B cell (primary cell): ENCODE data around the gene MATN1. TPM values are rescaled to one million over a fixed set of nuclear protein-coding genes. Genes with fewer than 3 reads are reported as not detected.

Experiments used
- ATAC-seq: fragments of 200-7000 bp; cut with Tn5 transposase; one replicate; pipeline ENCODE4 v1.10.0; 2021; ENCODE audit warnings: low read depth, mild to moderate bottlenecking, moderate number of reproducible peaks, moderate library complexity
- CTCF ChIA-PET: fragments of 350-600 bp; sonication (Branson Sonifier 250); formaldehyde crosslinking; loops from one replicate; lab custom pipeline; 2021; ENCODE audit warnings: antibody characterized with exemption, inconsistent platforms; lab: Charles Lee
- POLR2A ChIA-PET: fragments of 350-600 bp; sonication (Branson Sonifier 250); formaldehyde crosslinking; loops from one replicate; lab custom pipeline; 2021; ENCODE audit warnings: antibody characterized with exemption; lab: Charles Lee
- DNase-seq: peaks from one replicate; pipeline ENCODE4 v3.0.0; 2013
- H2AFZ ChIP-seq: 2 replicates; pipeline ENCODE4 v1.6.1; 2012; ENCODE audit warnings: mild to moderate bottlenecking, low read depth, low read length; ENCODE audit not compliant: insufficient read depth, poor library complexity, severe bottlenecking
- H3K27ac ChIP-seq, 2 donors: 1 replicate in 1 of 2; 2 replicates in 1 of 2; pipeline ENCODE4 v1.5.1; 2012 to 2013; ENCODE audit warnings: low read length in 2 of 2, mild to moderate bottlenecking in 2 of 2, moderate library complexity in 1 of 2
- H3K27me3 ChIP-seq, 4 experiments: fragments of 200-600 bp in 1 of 4; sonication (generic) in 1 of 4; replicated peaks in 1 of 4; 1 replicate in 2 of 4; 2 replicates in 2 of 4; pipeline versions ENCODE4 v1.6.1 to v1.7.0; 2013 to 2016; ENCODE audit warnings: low read length in 3 of 4, mild to moderate bottlenecking in 2 of 4, mixed read lengths in 1 of 4, moderate library complexity in 1 of 4; ENCODE audit not compliant: insufficient read depth in 4 of 4, control insufficient read depth in 3 of 4; ENCODE audit errors: control extremely low read depth in 1 of 4
- H3K36me3 ChIP-seq, 2 experiments: replicated peaks in 1 of 2; 1 replicate in 1 of 2; 2 replicates in 1 of 2; pipeline versions ENCODE4 v1.6.1 to v1.7.1; 2013; ENCODE audit warnings: low read length in 1 of 2; ENCODE audit not compliant: insufficient read depth in 2 of 2, control insufficient read depth in 1 of 2; ENCODE audit errors: control extremely low read depth in 1 of 2, extremely low read depth in 1 of 2
- H3K4me1 ChIP-seq, 2 donors: fragments of 200-600 bp in 1 of 2; sonication (generic) in 1 of 2; 1 replicate in 1 of 2; 2 replicates in 1 of 2; pipeline versions ENCODE4 v1.5.1 to v1.6.1; 2013 to 2017; ENCODE audit warnings: low read length in 2 of 2; ENCODE audit not compliant: control insufficient read depth in 2 of 2, insufficient read depth in 2 of 2
- H3K4me2 ChIP-seq: replicated peaks from 2 replicates; pipeline ENCODE3; 2012; ENCODE audit warnings: mild to moderate bottlenecking, low read depth, low read length; ENCODE audit not compliant: poor library complexity, severe bottlenecking
- H3K4me3 ChIP-seq, 5 experiments: fragments of 200-600 bp in 1 of 5; sonication (generic) in 1 of 5; 1 replicate in 3 of 5; 2 replicates in 2 of 5; pipeline versions ENCODE4 v1.5.1 to v1.7.0; 2011 to 2016; ENCODE audit warnings: low read length in 4 of 5, mild to moderate bottlenecking in 4 of 5, low read depth in 2 of 5, control low read depth in 1 of 5, moderate library complexity in 1 of 5; ENCODE audit not compliant: insufficient read depth in 1 of 5; ENCODE audit errors: control extremely low read depth in 1 of 5, extremely low read depth in 1 of 5
- H3K79me2 ChIP-seq: fragments of 200-600 bp; sonication (generic); one replicate; pipeline ENCODE4 v1.6.0; 2016; ENCODE audit warnings: low read length; ENCODE audit not compliant: control insufficient read depth, insufficient read depth
- H3K9ac ChIP-seq: fragments of 200-600 bp; sonication (generic); 2 replicates; pipeline ENCODE4 v1.6.1; 2017; ENCODE audit warnings: mild to moderate bottlenecking, low read length, moderate library complexity
- H3K9me3 ChIP-seq, 3 donors: one replicate each; pipeline versions ENCODE4 v1.6.1 to v1.7.1; 2013; ENCODE audit warnings: low read length in 2 of 3; ENCODE audit not compliant: control insufficient read depth in 2 of 3, insufficient read depth in 1 of 3; ENCODE audit errors: control extremely low read depth in 1 of 3
- H4K20me1 ChIP-seq: 2 replicates; pipeline ENCODE4 v1.6.0; 2012; ENCODE audit warnings: mild to moderate bottlenecking, low read length; ENCODE audit not compliant: insufficient read depth, control insufficient read depth, poor library complexity, severe bottlenecking
- H3K27ac Mint-ChIP-seq: one replicate; pipeline ENCODE4 v1.8.0; 2021; ENCODE audit warnings: mixed read lengths
- H3K27me3 Mint-ChIP-seq: one replicate; pipeline ENCODE4 v1.8.0; 2021; ENCODE audit warnings: mixed read lengths
- H3K4me1 Mint-ChIP-seq: one replicate; pipeline ENCODE4 v1.8.0; 2021; ENCODE audit warnings: mixed read lengths
- H3K4me3 Mint-ChIP-seq: one replicate; pipeline ENCODE4 v1.8.0; 2021; ENCODE audit warnings: mixed read lengths
- H3K9me3 Mint-ChIP-seq: one replicate; pipeline ENCODE4 v1.8.0; 2022; ENCODE audit warnings: mixed read lengths; ENCODE audit not compliant: insufficient read depth
- EZH2 ChIP-seq: IDR thresholded peaks from 2 replicates; pipeline ENCODE4 v1.6.1; 2012; ENCODE audit warnings: borderline replicate concordance, low read depth, mild to moderate bottlenecking, moderate library complexity, low read length; ENCODE audit not compliant: insufficient read depth, poor library complexity, severe bottlenecking
- WGBS: methylation state at CpG from one replicate; pipeline ENCODE4 v1.1.5; 2013; ENCODE audit warnings: missing lambda C conversion rate; ENCODE audit not compliant: insufficient coverage; 5-methylcytosine and 5-hydroxymethylcytosine counted together
- intact Hi-C: fragments of 100-400 bp; cut with micrococcal nuclease; formaldehyde crosslinking; loops from one replicate; pipeline ENCODE4 v1.10.0; 2022
- polyA plus RNA-seq: library from polyadenylated mRNA; depleted of rRNA; stranded (reverse); fragments of >200 nt; gene quantifications from 2 replicates; pipeline ENCODE4 v1.2.3, GENCODE V29; 2012
- total RNA-seq, 2 donors: library from RNA; stranded (reverse); fragments of 120-200 nt in 1 of 2; gene quantifications; 1 replicate in 1 of 2; 2 replicates in 1 of 2; pipeline versions ENCODE4 v1.2.3 to v1.2.4, GENCODE V29; 2013 to 2022
- TF ChIP-seq, protein P1 (sequence below): fragments of 200-600 bp; IDR thresholded peaks from one replicate; pipeline ENCODE4 v1.8.0; 2022; ENCODE audit warnings: antibody characterized with exemption, mild to moderate bottlenecking

MATN1 gene
- total and polyA plus RNA-seq, 2 donors (not counting 1 experiment from before 2014, with no cell fraction given) = 2.5 to 3.2 TPM

DNA sequence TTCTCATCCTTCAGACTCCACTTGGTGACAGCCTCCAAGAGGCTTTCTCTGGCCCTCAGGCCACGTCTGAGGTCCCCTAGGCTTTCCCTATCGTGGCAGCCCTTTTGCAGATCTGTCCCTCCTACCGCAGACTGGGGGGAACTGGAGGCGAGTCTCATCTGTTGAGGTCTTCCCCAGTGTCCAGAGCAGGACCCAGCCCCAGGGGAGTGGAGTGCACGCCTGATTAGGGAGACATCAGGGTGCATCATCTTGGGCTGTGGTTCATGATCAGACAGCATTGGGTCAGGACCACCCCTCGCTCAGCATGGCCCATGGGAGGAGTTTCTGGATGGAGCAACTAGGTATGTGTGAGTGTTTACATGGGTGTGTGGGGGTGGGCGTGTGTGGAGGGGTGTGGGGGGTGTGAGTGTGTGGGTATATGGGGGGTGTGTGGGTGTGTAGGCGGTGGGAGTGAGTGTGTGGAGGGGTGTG lies 8.5 kb upstream of the MATN1 start:
- intact Hi-C loops = loop anchor here (1.0 to 2.0 kb wide), 2 partner anchors 11 to 17 kb away; no protein-coding TSS in a partner anchor
- peak overlapping the region; percentile 70 to 82 for H3K27ac ChIP-seq
- H3K9ac ChIP-seq = no peak overlapping the region
- ATAC-seq (peak; percentile 2), DNase-seq (peak; percentile 38)
- H3K27me3 Mint-ChIP-seq = no peaks in the 10 kb centered on the region
- peaks cover 41 to 54% of the 10 kb centered on the region in 2 donors for H3K4me1 ChIP-seq
- 84% methylated on average over 5 of the region's 8 CpGs for WGBS
- no peaks in the 10 kb centered on the region for H3K9me3 Mint-ChIP-seq
- H3K4me3 Mint-ChIP-seq = peak overlapping the region; percentile 77
- H3K9me3 ChIP-seq = no peaks in the 10 kb centered on the region
- peaks cover 22% of the 10 kb centered on the region for H3K79me2 ChIP-seq
- peak overlapping the region; percentile 96 for H3K27ac Mint-ChIP-seq
- H3K27me3 ChIP-seq = no peaks in the 10 kb centered on the region
- H3K4me2 ChIP-seq = peak overlapping the region; percentile 81
- H3K36me3 ChIP-seq = peaks cover 7 to 63% of the 10 kb centered on the region in 2 experiments
- H3K4me1 Mint-ChIP-seq = peaks cover 72% of the 10 kb centered on the region
- peaks cover 38% of the 10 kb centered on the region for H4K20me1 ChIP-seq
- POLR2A ChIA-PET = interaction anchor here (0.8 to 4.8 kb wide), 13 partner anchors 10 to 167 kb away, joined by 3 to 30 read pairs (median 5); partner anchors contain the start of gene LAPTM5
- no peak for TF ChIP-seq EZH2
- TF ChIP-seq, protein P1, sequence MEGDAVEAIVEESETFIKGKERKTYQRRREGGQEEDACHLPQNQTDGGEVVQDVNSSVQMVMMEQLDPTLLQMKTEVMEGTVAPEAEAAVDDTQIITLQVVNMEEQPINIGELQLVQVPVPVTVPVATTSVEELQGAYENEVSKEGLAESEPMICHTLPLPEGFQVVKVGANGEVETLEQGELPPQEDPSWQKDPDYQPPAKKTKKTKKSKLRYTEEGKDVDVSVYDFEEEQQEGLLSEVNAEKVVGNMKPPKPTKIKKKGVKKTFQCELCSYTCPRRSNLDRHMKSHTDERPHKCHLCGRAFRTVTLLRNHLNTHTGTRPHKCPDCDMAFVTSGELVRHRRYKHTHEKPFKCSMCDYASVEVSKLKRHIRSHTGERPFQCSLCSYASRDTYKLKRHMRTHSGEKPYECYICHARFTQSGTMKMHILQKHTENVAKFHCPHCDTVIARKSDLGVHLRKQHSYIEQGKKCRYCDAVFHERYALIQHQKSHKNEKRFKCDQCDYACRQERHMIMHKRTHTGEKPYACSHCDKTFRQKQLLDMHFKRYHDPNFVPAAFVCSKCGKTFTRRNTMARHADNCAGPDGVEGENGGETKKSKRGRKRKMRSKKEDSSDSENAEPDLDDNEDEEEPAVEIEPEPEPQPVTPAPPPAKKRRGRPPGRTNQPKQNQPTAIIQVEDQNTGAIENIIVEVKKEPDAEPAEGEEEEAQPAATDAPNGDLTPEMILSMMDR = no peak
- H3K4me3 ChIP-seq = no peak overlapping the region
- no peak overlapping the region for H2AFZ ChIP-seq
- CTCF ChIA-PET = interaction anchor here (0.8 to 38.6 kb wide), 6 partner anchors 11 to 69 kb away, joined by 3 to 769 read pairs (median 50); partner anchors contain the start of gene LAPTM5
